Panc1 (cell line): ENCODE data around the gene SERPINB13. TPM values are rescaled to one million over a fixed set of nuclear protein-coding genes. Genes with fewer than 3 reads are reported as not detected.

Experiments
- ATAC-seq: fragments of 200-7000 bp; cut with Tn5 transposase; 2 replicates; pipeline ENCODE4 v1.9.1; 2020; ENCODE audit warnings: mild to moderate bottlenecking, moderate library complexity
- BruUV-seq: library from RNA; stranded (reverse); fragments of 400-500 nt; replicated peaks from 2 replicates; lab custom pipeline; 2021; lab: Mats Ljungman, UMichigan
- CTCF ChIA-PET: fragments of 300-600 bp; sonication (Branson Sonifier 250); formaldehyde crosslinking; loops from one replicate; lab custom pipeline; 2022; ENCODE audit warnings: antibody characterized with exemption; lab: Charles Lee
- POLR2A ChIA-PET: fragments of 300-600 bp; sonication (Branson Sonifier 250); formaldehyde crosslinking; loops from one replicate; lab custom pipeline; 2022; ENCODE audit warnings: antibody characterized with exemption; lab: Charles Lee
- DNase-seq: peaks from one replicate; pipeline ENCODE4 v3.0.0-alpha.2; 2010; ENCODE audit warnings: low read depth, low spot score
- H3K27ac ChIP-seq: 2 replicates; pipeline ENCODE4 v1.5.1; 2011; ENCODE audit warnings: mild to moderate bottlenecking, low read length, inconsistent platforms
- H3K27me3 ChIP-seq: fragments of 200-500 bp; sonication (Bioruptor generic); 2 replicates; pipeline ENCODE4 v1.6.0; 2014; ENCODE audit warnings: low read length, inconsistent platforms; ENCODE audit not compliant: control insufficient read depth, insufficient read depth
- H3K36me3 ChIP-seq: fragments of 200-500 bp; sonication (Bioruptor generic); 2 replicates; pipeline ENCODE4 v1.5.1; 2014; ENCODE audit warnings: inconsistent platforms, mild to moderate bottlenecking, low read length, moderate library complexity; ENCODE audit not compliant: control insufficient read depth, insufficient read depth
- H3K4me1 ChIP-seq: 2 replicates; pipeline ENCODE4 v1.5.1; 2011; ENCODE audit warnings: inconsistent platforms, mild to moderate bottlenecking, low read length, moderate library complexity; ENCODE audit not compliant: control insufficient read depth, insufficient read depth
- H3K4me3 ChIP-seq, 2 experiments: 2 replicates each; pipeline ENCODE4 v1.5.1; 2011 to 2012; ENCODE audit warnings: low read depth in 2 of 2, low read length in 2 of 2, mild to moderate bottlenecking in 2 of 2, inconsistent platforms in 1 of 2, moderate library complexity in 1 of 2
- H3K9me3 ChIP-seq: fragments of 200-500 bp; sonication (Bioruptor generic); 2 replicates; pipeline ENCODE4 v1.5.1; 2014; ENCODE audit warnings: low read depth, mild to moderate bottlenecking, inconsistent platforms, low read length, moderate library complexity; ENCODE audit not compliant: control insufficient read depth, insufficient read depth
- POLR2AphosphoS5 ChIP-seq: IDR thresholded peaks from 2 replicates; pipeline ENCODE4 v1.6.1; 2012; ENCODE audit warnings: mild to moderate bottlenecking, low read depth, low read length, moderate library complexity
- REST ChIP-seq, 2 experiments: IDR thresholded peaks; 2 replicates each; pipeline ENCODE4 v1.6.1; 2011 to 2012; ENCODE audit warnings: low read depth in 2 of 2, control low read depth in 1 of 2, low read length in 1 of 2, mild to moderate bottlenecking in 1 of 2, moderate library complexity in 1 of 2; ENCODE audit not compliant: insufficient read depth in 1 of 2
- SIN3A ChIP-seq: IDR thresholded peaks from 2 replicates; pipeline ENCODE4 v1.6.1; 2012; ENCODE audit warnings: low read depth, mild to moderate bottlenecking, low read length, moderate library complexity, borderline replicate concordance; ENCODE audit not compliant: insufficient read depth
- TCF7L2 ChIP-seq: IDR thresholded peaks from 2 replicates; pipeline ENCODE4 v1.6.1; 2011; ENCODE audit warnings: mild to moderate bottlenecking, low read depth, low read length, inconsistent platforms
- in situ Hi-C: cut with HindIII; loops from 2 replicates; pipeline ENCODE4 v1.10.0; 2016; ENCODE audit warnings: low sequenced_read_pairs, low pct_unique_long_range_greater_than_20kb
- intact Hi-C: fragments of 100-400 bp; cut with micrococcal nuclease; formaldehyde crosslinking; loops from one replicate; pipeline ENCODE4 v1.10.0; 2022; ENCODE audit not compliant: unreplicated experiment
- total RNA-seq: library from RNA; stranded (reverse); gene quantifications from one replicate; pipeline ENCODE4 v1.2.1, GENCODE V29; 2021; ENCODE audit not compliant: unreplicated experiment
- TF ChIP-seq, protein P1 (sequence below): fragments of 450-650 bp; IDR thresholded peaks from 2 replicates; pipeline ENCODE4 v1.5.1; 2017; ENCODE audit warnings: mild to moderate bottlenecking

SERPINB13 gene
- total RNA-seq, 1 experiment from 2014 or later, result not detected

GRCh38 chr18:63567825-63568224 lies 19.3 kb upstream of the SERPINB13 start:
- intact Hi-C loops, result no loop called here
- POLR2A ChIA-PET, result no interaction called here
- ATAC-seq (no peak), DNase-seq (no peak)
- Histone ChIP-seq H3K27me3 (no peaks in the 10 kb centered on the region), H3K4me3 (no peak overlapping the region), H3K36me3 (peaks cover 2% of the 10 kb centered on the region; the same call in 1 of the 2 replicates), H3K27ac (no peak overlapping the region), H3K4me1 (no peaks in the 10 kb centered on the region), H3K9me3 (no peaks in the 10 kb centered on the region)
- in situ Hi-C loops, result no loop called here
- no peak for TF ChIP-seq SIN3A
- TF ChIP-seq REST (IDR thresholded peaks at IDR 0.05; ENCODE audit: insufficient read depth in 1 of 2, low read depth in 2 of 2, low read length in 1 of 2), result no peak
- TF ChIP-seq, protein P1, sequence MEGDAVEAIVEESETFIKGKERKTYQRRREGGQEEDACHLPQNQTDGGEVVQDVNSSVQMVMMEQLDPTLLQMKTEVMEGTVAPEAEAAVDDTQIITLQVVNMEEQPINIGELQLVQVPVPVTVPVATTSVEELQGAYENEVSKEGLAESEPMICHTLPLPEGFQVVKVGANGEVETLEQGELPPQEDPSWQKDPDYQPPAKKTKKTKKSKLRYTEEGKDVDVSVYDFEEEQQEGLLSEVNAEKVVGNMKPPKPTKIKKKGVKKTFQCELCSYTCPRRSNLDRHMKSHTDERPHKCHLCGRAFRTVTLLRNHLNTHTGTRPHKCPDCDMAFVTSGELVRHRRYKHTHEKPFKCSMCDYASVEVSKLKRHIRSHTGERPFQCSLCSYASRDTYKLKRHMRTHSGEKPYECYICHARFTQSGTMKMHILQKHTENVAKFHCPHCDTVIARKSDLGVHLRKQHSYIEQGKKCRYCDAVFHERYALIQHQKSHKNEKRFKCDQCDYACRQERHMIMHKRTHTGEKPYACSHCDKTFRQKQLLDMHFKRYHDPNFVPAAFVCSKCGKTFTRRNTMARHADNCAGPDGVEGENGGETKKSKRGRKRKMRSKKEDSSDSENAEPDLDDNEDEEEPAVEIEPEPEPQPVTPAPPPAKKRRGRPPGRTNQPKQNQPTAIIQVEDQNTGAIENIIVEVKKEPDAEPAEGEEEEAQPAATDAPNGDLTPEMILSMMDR, result no peak
- TF ChIP-seq POLR2AphosphoS5, result no peak
- TF ChIP-seq TCF7L2, result no peak
- CTCF ChIA-PET, result no interaction called here
- no TSS peak for BruUV-seq

DNA sequence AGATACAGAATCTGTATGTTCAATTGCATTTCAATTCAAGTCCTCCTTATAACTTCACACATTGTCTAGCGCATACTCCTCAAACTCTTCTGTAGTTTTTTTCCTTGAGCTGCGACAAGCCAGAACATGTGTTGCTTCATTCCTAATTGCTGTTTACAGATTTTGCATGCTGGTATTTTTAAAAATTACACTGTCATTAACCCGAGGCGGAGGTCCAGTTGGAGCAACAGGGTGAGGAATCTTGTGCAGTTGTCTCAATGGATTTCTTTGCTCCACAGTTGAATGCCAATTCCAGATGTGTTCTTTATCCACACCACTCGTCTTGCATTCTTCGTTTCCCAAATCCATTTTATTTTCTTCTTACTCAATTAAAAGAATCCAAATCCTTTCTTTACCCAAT lies 16.4 kb upstream of the SERPINB13 start:
- DNase-seq (no peak), ATAC-seq (no peak)
- no peaks in the 10 kb centered on the region for H3K9me3 ChIP-seq
- ChIA-PET POLR2A (no interaction called here), CTCF (no interaction called here)
- in situ Hi-C loops, result no loop called here
- TF ChIP-seq POLR2AphosphoS5 (no peak), TCF7L2 (no peak), REST (IDR thresholded peaks at IDR 0.05; ENCODE audit: insufficient read depth in 1 of 2, low read depth in 2 of 2, low read length in 1 of 2) (no peak), SIN3A (no peak)
- TF ChIP-seq, protein P1, result no peak
- no TSS peak for BruUV-seq
- no peaks in the 10 kb centered on the region for H3K27me3 ChIP-seq
- intact Hi-C loops, result loop anchor here (10.0 kb wide), 1 partner anchor 274 kb away; no protein-coding TSS in a partner anchor
- no peak overlapping the region for H3K4me3 ChIP-seq
- peaks cover 2% of the 10 kb centered on the region; the same call in 1 of the 2 replicates for H3K36me3 ChIP-seq
- no peaks in the 10 kb centered on the region for H3K4me1 ChIP-seq
- no peak overlapping the region for H3K27ac ChIP-seq
